Lower lobe of right lung (tissue), 2 donors: ENCODE results near the gene RASGRF2. TPM values are rescaled to one million over a fixed set of nuclear protein-coding genes. Genes with fewer than 3 reads are reported as not detected.
A peak's percentile ranks its signal among the peaks of the same experiment; 100 is the strongest.

Source experiments
- ATAC-seq, 2 donors: fragments of 200-7000 bp; cut with Tn5 transposase; one replicate each; pipeline ENCODE4 v1.9.1; 2020 to 2022; ENCODE audit warnings: mild to moderate bottlenecking in 2 of 2, moderate library complexity in 2 of 2
- DNase-seq: peaks from one replicate; pipeline ENCODE4 v3.0.0-alpha.2; 2020
- H3K27ac ChIP-seq: fragments of 200-600 bp; one replicate; pipeline ENCODE4 v1.8.0; 2022
- H3K27me3 ChIP-seq: fragments of 200-600 bp; one replicate; pipeline ENCODE4 v1.8.0; 2022; ENCODE audit warnings: low read depth
- H3K36me3 ChIP-seq: fragments of 200-600 bp; one replicate; pipeline ENCODE4 v1.8.0; 2022; ENCODE audit warnings: mild to moderate bottlenecking
- H3K4me1 ChIP-seq: fragments of 200-600 bp; one replicate; pipeline ENCODE4 v1.8.0; 2022
- H3K4me3 ChIP-seq: fragments of 200-600 bp; one replicate; pipeline ENCODE4 v1.8.0; 2022; ENCODE audit warnings: mild to moderate bottlenecking
- H3K9me3 ChIP-seq: fragments of 200-600 bp; one replicate; pipeline ENCODE4 v1.8.0; 2022
- CTCF ChIP-seq: fragments of 200-600 bp; IDR thresholded peaks from one replicate; pipeline ENCODE4 v1.8.0; 2022; ENCODE audit warnings: antibody characterized with exemption, mild to moderate bottlenecking
- intact Hi-C: fragments of 100-400 bp; cut with DNase I; formaldehyde crosslinking; loops from one replicate; pipeline ENCODE4 v1.11.0; 2022
- total RNA-seq: library from RNA; stranded (reverse); fragmentation: NEBNext Ultra II Directional; extraction: Animal tissue kit (Norgen Biotek cat#: 25700); gene quantifications from one replicate; pipeline ENCODE4 v1.2.1, GENCODE V29; 2021
- donor health status: DM: no; HTN: yes; CAD: no; lungs with severe emphysema.

RASGRF2 gene
- total RNA-seq, 1 donor from 2014 or later: 6.7 TPM

GRCh38 chr5:81184749-81185110 lies 224.6 kb downstream of the RASGRF2 start:
- H3K9me3 ChIP-seq: no peaks in the 10 kb centered on the region
- no peaks in the 10 kb centered on the region for H3K27me3 ChIP-seq
- DNase-seq (no peak), ATAC-seq (no peak)
- no peak for TF ChIP-seq CTCF
- H3K27ac ChIP-seq: no peak overlapping the region
- no peaks in the 10 kb centered on the region for H3K36me3 ChIP-seq
- no peak overlapping the region for H3K4me3 ChIP-seq
- intact Hi-C loops: no loop called here
- H3K4me1 ChIP-seq: no peaks in the 10 kb centered on the region

DNA sequence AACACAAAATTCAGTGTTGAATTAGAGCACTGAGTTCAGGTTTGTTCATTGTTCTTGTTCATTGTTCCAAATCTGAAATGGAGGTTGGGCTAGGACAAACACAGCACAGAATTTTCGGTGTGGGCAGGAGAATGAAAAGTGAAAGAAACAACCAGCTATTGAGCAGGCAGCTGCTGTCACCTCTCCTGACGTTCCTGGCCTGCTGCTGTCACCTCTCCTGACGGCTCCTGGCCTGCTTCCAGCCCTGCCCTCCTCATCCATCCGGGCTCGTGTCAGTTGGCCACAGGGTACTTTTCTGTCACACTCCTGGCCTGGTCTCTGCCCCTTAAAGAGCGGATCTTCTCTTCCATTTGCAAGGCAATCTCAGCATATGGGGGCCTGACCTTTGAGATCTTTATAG lies 227.7 kb downstream of the RASGRF2 start:
- DNase-seq (no peak), ATAC-seq (peak in 1 of 2 donors; percentile 23)
- intact Hi-C loops: no loop called here
- H3K27me3 ChIP-seq: no peaks in the 10 kb centered on the region
- no peak overlapping the region for H3K27ac ChIP-seq
- no peaks in the 10 kb centered on the region for H3K4me1 ChIP-seq
- H3K36me3 ChIP-seq: no peaks in the 10 kb centered on the region
- no peak overlapping the region for H3K4me3 ChIP-seq
- no peak for TF ChIP-seq CTCF
- H3K9me3 ChIP-seq: no peaks in the 10 kb centered on the region

GRCh38 chr5:81188962-81189361 lies 228.8 kb downstream of the RASGRF2 start:
- H3K9me3 ChIP-seq: no peaks in the 10 kb centered on the region
- H3K27me3 ChIP-seq: no peaks in the 10 kb centered on the region
- H3K36me3 ChIP-seq: no peaks in the 10 kb centered on the region
- H3K4me1 ChIP-seq: no peaks in the 10 kb centered on the region
- H3K4me3 ChIP-seq: no peak overlapping the region
- no peak overlapping the region for H3K27ac ChIP-seq
- intact Hi-C loops: no loop called here
- ATAC-seq: no peak
- DNase-seq: no peak
- TF ChIP-seq CTCF: no peak

DNA sequence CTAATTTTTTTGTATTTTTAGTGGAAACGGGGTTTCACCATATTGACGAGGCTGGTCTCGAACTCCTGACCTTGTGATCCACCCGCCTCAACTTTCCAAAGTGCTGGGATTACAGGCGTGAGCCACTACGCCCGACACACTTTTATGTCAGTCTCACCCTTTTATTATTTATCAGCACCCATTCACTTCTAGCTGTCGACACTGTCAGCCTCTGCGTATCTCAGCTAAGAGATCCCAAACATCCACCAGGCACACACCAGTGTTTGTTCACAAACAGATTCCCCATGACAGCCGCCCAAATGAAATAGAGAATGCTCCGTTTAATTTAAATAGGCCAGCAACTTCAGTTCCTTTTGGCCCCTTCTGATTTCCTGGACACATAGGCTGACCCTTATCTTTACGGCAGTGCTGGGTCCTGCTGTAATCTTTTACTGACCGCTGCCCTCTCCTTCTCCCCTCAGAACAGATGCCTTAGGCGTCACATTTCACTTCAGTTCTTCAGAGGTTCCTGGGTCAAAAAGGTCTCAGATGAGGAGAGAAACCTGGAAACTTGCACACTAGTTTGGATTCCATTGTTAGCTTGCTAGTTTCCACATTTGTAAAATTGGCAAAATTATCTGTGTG lies 229.8 kb downstream of the RASGRF2 start:
- intact Hi-C loops: no loop called here
- no peak for ATAC-seq
- TF ChIP-seq CTCF: no peak

GRCh38 chr5:81191726-81192372 lies 231.7 kb downstream of the RASGRF2 start:
- H3K4me3 ChIP-seq: no peak overlapping the region
- no peaks in the 10 kb centered on the region for H3K36me3 ChIP-seq
- no peaks in the 10 kb centered on the region for H3K27me3 ChIP-seq
- H3K27ac ChIP-seq: no peak overlapping the region
- intact Hi-C loops: no loop called here
- ATAC-seq (no peak), DNase-seq (no peak)
- TF ChIP-seq CTCF: no peak
- H3K9me3 ChIP-seq: no peaks in the 10 kb centered on the region
- H3K4me1 ChIP-seq: peaks cover 10% of the 10 kb centered on the region

More for the DNA sequence above, 229.8 kb downstream of the RASGRF2 start:
- Histone ChIP-seq H3K9me3 (no peaks in the 10 kb centered on the region), H3K4me3 (no peak overlapping the region), H3K27ac (no peak overlapping the region), H3K36me3 (no peaks in the 10 kb centered on the region), H3K27me3 (no peaks in the 10 kb centered on the region), H3K4me1 (peaks cover 3% of the 10 kb centered on the region)
- DNase-seq: no peak
